Endothelial cell of umbilical vein (primary cell): Measurements from ENCODE around the gene STAB1.

Experiments used
- CTCF ChIP-seq, 2 donors: IDR thresholded peaks; 1 replicate in 1 of 2; 2 replicates in 1 of 2; pipeline ENCODE4 v1.5.1; 2011; ENCODE audit warnings: low read length in 2 of 2, mild to moderate bottlenecking in 2 of 2, moderate library complexity in 2 of 2, control low read depth in 1 of 2, inconsistent platforms in 1 of 2, low read depth in 1 of 2; ENCODE audit not compliant: insufficient read depth in 1 of 2; ENCODE audit errors: extremely low read depth in 1 of 2
- EZH2 ChIP-seq: IDR thresholded peaks from 2 replicates; pipeline ENCODE4 v1.6.1; 2012; ENCODE audit warnings: borderline replicate concordance, low read depth, mild to moderate bottlenecking, moderate library complexity, low read length, inconsistent platforms; ENCODE audit not compliant: severe bottlenecking
- FOS ChIP-seq: IDR thresholded peaks from 2 replicates; pipeline ENCODE4 v1.6.1; 2011; ENCODE audit warnings: mild to moderate bottlenecking, low read length, moderate library complexity, borderline replicate concordance; ENCODE audit not compliant: insufficient read depth
- JUN ChIP-seq: IDR thresholded peaks from 2 replicates; pipeline ENCODE4 v1.6.1; 2011; ENCODE audit warnings: borderline replicate concordance, low read depth; ENCODE audit not compliant: insufficient read length, insufficient read depth
- MAX ChIP-seq: IDR thresholded peaks from 2 replicates; pipeline ENCODE4 v1.6.1; 2011; ENCODE audit not compliant: insufficient read depth, insufficient read length
- MYC ChIP-seq: IDR thresholded peaks from one replicate; pipeline ENCODE4 v1.6.1; 2011; ENCODE audit warnings: mild to moderate bottlenecking, low read depth, low read length
- POLR2A ChIP-seq: IDR thresholded peaks from 2 replicates; pipeline ENCODE4 v1.6.1; 2012; ENCODE audit warnings: low read depth, mild to moderate bottlenecking, control low read depth, low read length
- POLR2AphosphoS5 ChIP-seq: IDR thresholded peaks from 2 replicates; pipeline ENCODE4 v1.6.1; 2012; ENCODE audit warnings: low read depth, mild to moderate bottlenecking, control low read depth, low read length, moderate library complexity; ENCODE audit not compliant: insufficient read depth

- TF ChIP-seq MAX (no peak), POLR2AphosphoS5 (no peak), MYC (no peak), CTCF (IDR thresholded peaks at IDR 0.05; ENCODE audit: extremely low read depth in 1 of 2, insufficient read depth in 1 of 2, low read depth in 1 of 2, low read length in 2 of 2) (no peak), POLR2A (no peak), FOS (no peak), EZH2 (no peak), JUN (no peak)
Measured at GRCh38 chr3:52547143-52547542, 52.0 kb downstream of the STAB1 start.
